ENCODE results near the gene SNRNP48.

The SNRNP48 gene, protein sequence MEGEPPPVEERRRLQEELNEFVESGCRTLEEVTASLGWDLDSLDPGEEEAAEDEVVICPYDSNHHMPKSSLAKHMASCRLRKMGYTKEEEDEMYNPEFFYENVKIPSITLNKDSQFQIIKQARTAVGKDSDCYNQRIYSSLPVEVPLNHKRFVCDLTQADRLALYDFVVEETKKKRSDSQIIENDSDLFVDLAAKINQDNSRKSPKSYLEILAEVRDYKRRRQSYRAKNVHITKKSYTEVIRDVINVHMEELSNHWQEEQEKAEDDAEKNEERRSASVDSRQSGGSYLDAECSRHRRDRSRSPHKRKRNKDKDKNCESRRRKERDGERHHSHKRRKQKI

GRCh38 chr6:7589949-7590917 lies at the start of gene SNRNP48:
SNRNP48 (plus strand) TSS chr6:7590198; CDS start chr6:7590258, 60 bp downstream.
- Histone ChIP-seq H3K4me3 (peak within 1 kb of the TSS; percentile 59 to 98 (median 85)), H3K27ac (peak within 1 kb of the TSS in 20 of 21 experiments; percentile 56 to 88 (median 80))

GRCh38 chr6:7540595-7540994 lies 49.4 kb upstream of the SNRNP48 start:
- peak overlapping the region; percentile 43 to 65 (median 58) for H3K4me3 ChIP-seq

GRCh38 chr6:7541175-7542064 lies 48.6 kb upstream of the SNRNP48 start, which contains the start of gene DSP:
DSP (plus strand) TSS chr6:7541671; CDS start chr6:7541916, 245 bp downstream.
- peak within 1 kb of the TSS; percentile 79 to 99 (median 92) for H3K27ac ChIP-seq
- peak within 1 kb of the TSS; percentile 43 to 65 (median 58) for H3K4me3 ChIP-seq

More at GRCh38 chr6:7540595-7540994, 49.4 kb upstream of the SNRNP48 start:
- peak overlapping the region in 18 of 21 experiments; percentile 41 to 99 (median 92) for H3K27ac ChIP-seq

GRCh38 chr6:7542065-7542873 lies 47.7 kb upstream of the SNRNP48 start:
- Histone ChIP-seq H3K27ac (peak overlapping the region; percentile 79 to 99 (median 92)), H3K4me3 (peak overlapping the region; percentile 43 to 65 (median 58))

GRCh38 chr6:7542874-7543624 lies 46.9 kb upstream of the SNRNP48 start:
- Histone ChIP-seq H3K4me3 (peak overlapping the region; percentile 43 to 65 (median 58)), H3K27ac (peak overlapping the region; percentile 79 to 99 (median 92))

DNA sequence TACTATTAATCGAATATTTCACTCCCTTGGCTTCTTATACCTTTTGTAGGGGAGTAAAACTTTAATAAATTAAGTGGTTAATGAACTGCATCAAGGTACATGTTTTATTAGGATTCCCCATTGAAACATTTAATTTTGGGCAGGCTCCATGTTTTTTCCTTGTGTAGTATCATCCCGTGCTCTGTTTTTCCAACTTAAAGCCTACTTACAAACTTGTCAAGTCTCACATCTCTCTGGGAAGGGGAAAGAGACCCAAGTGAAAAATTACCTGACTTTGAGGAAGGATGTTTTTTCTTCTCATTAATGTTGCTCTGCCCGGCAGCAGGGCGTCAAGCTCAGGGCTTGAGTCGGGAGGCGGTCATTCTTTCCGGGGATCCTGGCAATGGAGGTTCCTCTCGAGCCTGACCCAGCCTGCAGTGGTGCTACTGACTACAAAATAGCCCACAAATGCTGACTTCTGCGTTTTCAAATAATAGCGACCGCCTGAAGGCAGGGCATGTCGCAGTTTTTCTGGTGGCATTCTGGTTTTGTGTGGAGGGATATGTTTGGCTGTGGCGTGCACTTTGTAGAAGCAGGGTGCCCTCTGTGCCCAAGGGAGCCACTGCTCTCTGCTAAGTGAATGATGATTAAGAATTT lies 46.1 kb upstream of the SNRNP48 start:
- Histone ChIP-seq H3K27ac (peak overlapping the region; percentile 15 to 99 (median 92)), H3K4me3 (peak overlapping the region; percentile 43 to 65 (median 58))

DNA sequence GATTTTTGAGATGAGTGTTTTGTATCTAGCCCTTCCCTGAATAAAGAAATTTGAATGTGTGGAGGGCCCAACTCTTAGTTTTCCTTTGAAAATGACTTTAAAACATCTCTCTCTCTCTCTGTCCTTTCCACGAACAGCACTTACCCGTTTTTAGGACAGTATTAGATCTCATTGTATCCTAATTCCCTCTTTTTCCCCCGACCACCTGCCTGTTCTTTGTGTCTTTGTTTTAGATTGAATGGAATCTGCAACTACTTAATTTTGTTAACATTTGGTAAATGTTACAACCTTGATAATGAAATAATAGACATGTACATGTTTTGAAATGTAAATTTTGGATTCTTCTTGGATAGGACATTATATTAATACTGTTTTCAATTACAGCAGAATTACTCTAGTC lies 45.4 kb upstream of the SNRNP48 start:
- Histone ChIP-seq H3K27ac (peak overlapping the region in 19 of 21 experiments; percentile 28 to 99 (median 92)), H3K4me3 (peak overlapping the region; percentile 43 to 65 (median 58))

GRCh38 chr6:7545316-7546019 lies 44.5 kb upstream of the SNRNP48 start:
- H3K27ac ChIP-seq: peak overlapping the region in 20 of 21 experiments; percentile 28 to 99 (median 92)

GRCh38 chr6:7546020-7546369 lies 44.0 kb upstream of the SNRNP48 start:
- Histone ChIP-seq H3K27ac (peak overlapping the region in 20 of 21 experiments; percentile 28 to 99 (median 92)), H3K4me3 (peak overlapping the region; percentile 19 to 65 (median 58))

More at GRCh38 chr6:7545316-7546019, 44.5 kb upstream of the SNRNP48 start:
- H3K4me3 ChIP-seq: peak overlapping the region; percentile 19 to 65 (median 58)

DNA sequence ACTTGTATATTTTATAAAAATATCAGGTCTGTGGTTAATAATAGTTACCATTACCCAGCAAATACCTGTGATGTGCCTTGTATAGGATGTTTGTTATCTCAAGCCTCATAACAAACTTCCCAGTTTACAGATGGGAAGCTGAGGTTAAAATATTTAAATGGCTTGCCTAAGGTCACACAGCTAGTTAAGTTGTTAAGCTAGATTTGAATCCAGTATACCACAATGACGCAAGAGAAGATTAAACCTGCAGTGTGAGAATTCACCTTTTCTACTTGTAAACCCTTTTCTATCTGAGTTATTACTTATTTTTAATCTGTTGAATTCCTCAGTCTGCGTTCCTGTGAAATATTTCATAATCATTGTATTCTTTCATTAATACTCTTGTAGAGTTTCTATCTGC lies 43.6 kb upstream of the SNRNP48 start:
- H3K27ac ChIP-seq: peak overlapping the region in 18 of 21 experiments; percentile 17 to 99 (median 92)
- peak overlapping the region in 5 of 7 experiments; percentile 19 to 65 (median 64) for H3K4me3 ChIP-seq

- peak overlapping the region in 6 of 7 experiments; percentile 3 to 64 (median 12) for H3K4me3 ChIP-seq
- H3K27ac ChIP-seq: peak overlapping the region in 20 of 21 experiments; percentile 4 to 99 (median 82)
Observed at GRCh38 chr6:7546896-7547295, 43.1 kb upstream of the SNRNP48 start.

DNA sequence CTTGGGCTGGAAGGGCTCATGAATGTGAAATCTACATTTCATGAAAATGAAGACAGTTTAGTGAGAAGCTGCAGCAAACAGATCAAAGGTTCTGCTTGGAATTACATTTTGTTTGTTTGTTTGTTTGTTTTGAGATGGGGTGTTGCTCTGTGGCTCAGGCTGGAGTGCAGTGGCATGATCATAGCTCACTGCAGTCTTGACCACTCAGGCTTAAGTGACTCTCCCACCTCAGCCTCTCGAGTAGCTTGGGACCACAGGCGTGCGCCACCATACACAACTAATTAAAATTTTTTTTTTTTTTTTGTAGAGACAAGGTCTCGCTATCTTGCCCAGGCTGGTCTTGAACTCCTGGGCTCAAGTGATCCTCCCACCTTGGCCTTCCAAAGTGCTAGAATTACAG lies 42.7 kb upstream of the SNRNP48 start:
- Histone ChIP-seq H3K4me3 (peak overlapping the region in 6 of 7 experiments; percentile 3 to 64 (median 12)), H3K27ac (peak overlapping the region in 20 of 21 experiments; percentile 4 to 99 (median 68))

DNA sequence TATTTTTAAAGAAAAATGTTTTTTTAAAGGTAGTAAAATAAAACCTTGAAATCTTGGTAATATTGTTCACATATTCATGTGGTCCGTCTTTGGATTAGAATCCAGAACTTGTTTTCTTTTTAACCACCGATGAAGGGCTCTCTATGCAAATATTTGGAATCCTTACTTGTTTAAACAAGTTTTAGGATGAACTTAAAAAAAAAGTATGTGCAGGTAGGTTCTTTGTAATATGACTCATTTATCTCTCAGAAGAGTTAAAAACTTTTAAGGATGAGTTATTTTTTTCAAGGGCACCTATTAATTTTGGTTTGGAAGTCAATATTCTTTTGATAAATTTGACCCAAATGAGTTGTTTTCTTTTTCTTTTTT lies 39.6 kb upstream of the SNRNP48 start:
- H3K27ac ChIP-seq: peak overlapping the region in 8 of 21 experiments; percentile 5 to 99 (median 57)
- H3K4me3 ChIP-seq: peak overlapping the region in 1 of 7 experiments; percentile 17

DNA sequence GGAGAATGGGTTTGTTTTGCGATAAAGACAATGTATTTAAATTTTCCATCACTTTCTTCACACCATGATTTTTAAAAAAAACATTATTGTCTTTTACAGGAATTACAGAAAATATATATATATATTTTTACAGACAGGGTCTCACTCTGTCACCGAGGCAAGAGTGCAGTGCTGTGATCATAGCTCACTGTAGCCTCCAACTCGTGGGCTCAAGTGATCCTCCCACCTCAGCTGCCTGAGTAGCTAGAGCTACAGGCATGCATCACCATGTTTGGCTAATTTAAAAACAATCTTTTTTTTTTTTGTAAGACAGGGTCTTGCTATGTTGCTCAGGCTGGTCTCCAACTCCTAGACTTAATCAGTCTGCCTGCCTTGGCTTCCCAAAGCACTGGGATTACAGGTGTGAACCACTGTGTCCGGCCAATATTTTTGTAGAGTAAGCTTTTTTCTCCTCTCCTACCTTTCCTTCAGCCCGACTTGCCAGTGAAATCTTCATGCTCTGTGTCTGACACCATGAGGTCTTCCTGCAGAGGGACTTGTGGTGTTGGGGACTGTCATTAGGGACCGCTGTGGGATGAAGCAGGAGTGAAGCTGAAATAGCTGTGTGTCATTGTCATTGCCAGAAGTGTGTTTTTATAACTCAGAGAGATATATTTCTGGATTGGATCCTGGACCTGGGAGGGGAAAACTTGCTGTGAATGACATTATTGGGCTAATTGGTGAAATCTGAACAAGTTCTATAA lies 35.3 kb upstream of the SNRNP48 start:
- Histone ChIP-seq H3K27ac (peak overlapping the region in 14 of 21 experiments; percentile 25 to 83 (median 66)), H3K4me3 (peak overlapping the region in 1 of 7 experiments; percentile 3)

DNA sequence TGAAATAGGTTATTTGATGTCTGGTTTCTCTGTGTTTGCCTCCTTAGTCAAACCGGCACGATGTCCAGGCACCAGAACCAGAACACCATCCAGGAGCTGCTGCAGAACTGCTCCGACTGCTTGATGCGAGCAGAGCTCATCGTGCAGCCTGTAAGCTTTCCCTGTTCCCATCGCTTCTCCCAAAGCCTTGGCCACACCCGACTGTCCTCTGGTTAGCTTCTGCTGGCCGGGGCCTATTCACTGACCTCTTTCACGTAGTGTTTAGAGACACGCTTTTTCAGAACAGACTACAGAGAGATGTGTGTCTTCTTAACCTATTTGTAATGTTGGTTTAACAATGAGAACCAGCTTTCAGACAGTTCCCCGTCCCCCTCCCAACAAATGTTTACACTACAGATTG lies 34.3 kb upstream of the SNRNP48 start:
- Histone ChIP-seq H3K4me3 (peak overlapping the region in 1 of 7 experiments; percentile 3), H3K27ac (peak overlapping the region in 8 of 21 experiments; percentile 5 to 83 (median 61))
